ENCODE results near the gene PSMG2. TPM values are rescaled to one million over a fixed set of nuclear protein-coding genes. Genes with fewer than 3 reads are reported as not detected.

The PSMG2 gene
- polyA plus RNA-seq, 3 donors = 37.1 to 143 (median 118) TPM

DNA sequence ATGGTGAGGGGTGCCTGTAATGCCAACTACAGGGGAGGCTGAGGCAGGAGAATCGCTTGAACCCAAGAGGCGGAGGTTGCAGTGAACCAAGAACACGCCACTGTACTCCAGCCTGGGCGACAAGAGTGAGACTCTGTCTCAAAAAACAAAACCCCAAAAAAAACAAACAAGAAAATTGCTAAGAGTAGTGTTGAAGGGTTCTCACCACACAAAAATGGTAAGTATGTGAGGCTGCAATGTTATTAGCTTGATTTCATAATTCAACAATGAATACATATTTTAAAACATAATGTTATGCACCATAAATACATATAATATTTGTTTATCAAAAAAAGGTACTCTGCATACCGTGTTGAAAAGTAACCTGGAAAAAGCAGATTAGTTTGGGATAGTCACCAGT, 45.8 kb downstream of the PSMG2 start:
- Histone ChIP-seq H3K9me3 (replicated peaks in 1 of 2; ENCODE audit: control insufficient read depth in 1 of 2, insufficient read depth in 1 of 2, low read length in 2 of 2) (no peaks in the 10 kb centered on the region), H3K9ac (ENCODE audit: insufficient read depth, low read length, poor library complexity, severe bottlenecking) (no peak overlapping the region), H4K20me1 (ENCODE audit: insufficient read depth, low read length) (no peaks in the 10 kb centered on the region), H3K4me2 (replicated peaks; ENCODE audit: extremely low read depth, low read length, poor library complexity, severe bottlenecking) (no peak overlapping the region), H3K4me3 (replicated peaks in 1 of 3; ENCODE audit: low read depth in 2 of 3, low read length in 3 of 3) (no peak overlapping the region), H3K79me2 (ENCODE audit: insufficient read depth, low read length) (no peaks in the 10 kb centered on the region), H3K36me3 (replicated peaks in 1 of 2; ENCODE audit: control insufficient read depth in 1 of 2, insufficient read depth in 2 of 2, low read length in 2 of 2) (no peaks in the 10 kb centered on the region), H2AFZ (ENCODE audit: insufficient read depth, low read depth, low read length, poor library complexity, severe bottlenecking) (no peak overlapping the region), H3K4me1 (ENCODE audit: control insufficient read depth in 1 of 2, insufficient read depth in 2 of 2, low read length in 2 of 2) (no peaks in the 10 kb centered on the region), H3K27ac (ENCODE audit: low read depth in 1 of 2, low read length in 2 of 2) (no peak overlapping the region), H3K27me3 (ENCODE audit: control insufficient read depth in 2 of 2, insufficient read depth in 2 of 2, low read length in 2 of 2) (no peaks in the 10 kb centered on the region)
- H3K27ac Mint-ChIP-seq = no peak overlapping the region
- no peaks in the 10 kb centered on the region for H3K4me1 Mint-ChIP-seq
- no peaks in the 10 kb centered on the region for H3K36me3 Mint-ChIP-seq
- H3K4me3 Mint-ChIP-seq = no peak overlapping the region
- TF ChIP-seq, protein P1, sequence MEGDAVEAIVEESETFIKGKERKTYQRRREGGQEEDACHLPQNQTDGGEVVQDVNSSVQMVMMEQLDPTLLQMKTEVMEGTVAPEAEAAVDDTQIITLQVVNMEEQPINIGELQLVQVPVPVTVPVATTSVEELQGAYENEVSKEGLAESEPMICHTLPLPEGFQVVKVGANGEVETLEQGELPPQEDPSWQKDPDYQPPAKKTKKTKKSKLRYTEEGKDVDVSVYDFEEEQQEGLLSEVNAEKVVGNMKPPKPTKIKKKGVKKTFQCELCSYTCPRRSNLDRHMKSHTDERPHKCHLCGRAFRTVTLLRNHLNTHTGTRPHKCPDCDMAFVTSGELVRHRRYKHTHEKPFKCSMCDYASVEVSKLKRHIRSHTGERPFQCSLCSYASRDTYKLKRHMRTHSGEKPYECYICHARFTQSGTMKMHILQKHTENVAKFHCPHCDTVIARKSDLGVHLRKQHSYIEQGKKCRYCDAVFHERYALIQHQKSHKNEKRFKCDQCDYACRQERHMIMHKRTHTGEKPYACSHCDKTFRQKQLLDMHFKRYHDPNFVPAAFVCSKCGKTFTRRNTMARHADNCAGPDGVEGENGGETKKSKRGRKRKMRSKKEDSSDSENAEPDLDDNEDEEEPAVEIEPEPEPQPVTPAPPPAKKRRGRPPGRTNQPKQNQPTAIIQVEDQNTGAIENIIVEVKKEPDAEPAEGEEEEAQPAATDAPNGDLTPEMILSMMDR (IDR thresholded peaks at IDR 0.05) = no peak
- no peak for DNase-seq
- H3K27me3 Mint-ChIP-seq (ENCODE audit: low read depth in 3 of 3) = peaks cover 0 to 4% (median 3%) of the 10 kb centered on the region in 3 donors
- intact Hi-C loops (cut with micrococcal nuclease) = loop anchor here in 1 of 2 donors (5.0 kb wide), 1 partner anchor 144 kb away; no protein-coding TSS in a partner anchor
- no CpG with 5 or more reads among the region's 5 CpGs for WGBS (ENCODE audit: insufficient coverage)
- H3K9me3 Mint-ChIP-seq = peaks cover 0 to 3% (median 0%) of the 10 kb centered on the region in 7 donors

DNA sequence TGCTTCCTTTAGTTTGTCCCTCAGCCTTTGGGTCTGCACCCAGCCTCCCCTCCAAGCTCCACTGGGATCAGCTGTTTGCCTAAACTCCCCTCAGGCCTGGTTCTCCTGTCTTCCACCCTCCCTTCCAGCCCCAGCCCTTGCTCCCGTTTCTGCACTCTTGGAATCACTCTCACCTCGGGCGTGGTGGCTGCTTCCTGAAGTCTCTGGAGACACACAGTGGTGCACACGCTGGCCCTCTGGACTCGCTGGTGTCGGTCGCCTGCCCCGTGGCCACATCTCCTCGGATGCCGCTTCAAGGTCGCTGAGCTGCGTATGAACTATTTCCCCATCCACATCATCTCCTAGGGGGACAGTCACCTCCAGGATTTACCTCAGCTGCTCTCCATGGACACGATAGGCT, 46.3 kb downstream of the PSMG2 start:
- intact Hi-C loops (cut with micrococcal nuclease) = loop anchor here in 1 of 2 donors (5.0 kb wide), 1 partner anchor 143 kb away; no protein-coding TSS in a partner anchor
- no peak overlapping the region for H3K27ac ChIP-seq (ENCODE audit: low read depth in 1 of 2, low read length in 2 of 2)
- H3K4me3 Mint-ChIP-seq = no peak overlapping the region
- no peaks in the 10 kb centered on the region for H3K79me2 ChIP-seq (ENCODE audit: insufficient read depth, low read length)
- peaks cover 0 to 3% (median 0%) of the 10 kb centered on the region in 7 donors for H3K9me3 Mint-ChIP-seq
- H3K4me3 ChIP-seq (replicated peaks in 1 of 3; ENCODE audit: low read depth in 2 of 3, low read length in 3 of 3) = no peak overlapping the region
- H3K27me3 Mint-ChIP-seq (ENCODE audit: low read depth in 3 of 3) = peaks cover 0 to 4% (median 3%) of the 10 kb centered on the region in 3 donors
- TF ChIP-seq, protein P1 (IDR thresholded peaks at IDR 0.05) = no peak
- H3K9ac ChIP-seq (ENCODE audit: insufficient read depth, low read length, poor library complexity, severe bottlenecking) = no peak overlapping the region
- H3K4me2 ChIP-seq (replicated peaks; ENCODE audit: extremely low read depth, low read length, poor library complexity, severe bottlenecking) = no peak overlapping the region
- no peak overlapping the region for H2AFZ ChIP-seq (ENCODE audit: insufficient read depth, low read depth, low read length, poor library complexity, severe bottlenecking)
- no peaks in the 10 kb centered on the region for H4K20me1 ChIP-seq (ENCODE audit: insufficient read depth, low read length)
- no peaks in the 10 kb centered on the region for H3K36me3 Mint-ChIP-seq
- H3K27me3 ChIP-seq (ENCODE audit: control insufficient read depth in 2 of 2, insufficient read depth in 2 of 2, low read length in 2 of 2) = no peaks in the 10 kb centered on the region
- H3K4me1 Mint-ChIP-seq = no peaks in the 10 kb centered on the region
- no peak for DNase-seq
- 79% methylated on average over 9 of the region's 13 CpGs for WGBS (ENCODE audit: insufficient coverage)
- H3K9me3 ChIP-seq (replicated peaks in 1 of 2; ENCODE audit: control insufficient read depth in 1 of 2, insufficient read depth in 1 of 2, low read length in 2 of 2) = no peaks in the 10 kb centered on the region
- H3K4me1 ChIP-seq (ENCODE audit: control insufficient read depth in 1 of 2, insufficient read depth in 2 of 2, low read length in 2 of 2) = no peaks in the 10 kb centered on the region
- no peaks in the 10 kb centered on the region for H3K36me3 ChIP-seq (replicated peaks in 1 of 2; ENCODE audit: control insufficient read depth in 1 of 2, insufficient read depth in 2 of 2, low read length in 2 of 2)
- no peak overlapping the region for H3K27ac Mint-ChIP-seq
